KMS-11 (cell line): Measurements from ENCODE around the gene RECK.

ENCODE experiments used
- H2AFZ ChIP-seq: fragments of 200-600 bp; sonication (generic); 2 replicates; pipeline ENCODE4 v1.6.1; 2016; ENCODE audit warnings: antibody characterized with exemption, mixed run types, low read depth
- H3K27ac ChIP-seq: fragments of 200-600 bp; sonication (generic); 2 replicates; pipeline ENCODE4 v1.6.1; 2016; ENCODE audit warnings: mild to moderate bottlenecking, mixed run types
- H3K27me3 ChIP-seq: fragments of 200-600 bp; sonication (generic); 2 replicates; pipeline ENCODE4 v1.6.1; 2017; ENCODE audit warnings: mild to moderate bottlenecking, low read depth, mixed run types, moderate library complexity; ENCODE audit not compliant: insufficient read depth
- H3K36me3 ChIP-seq: fragments of 200-600 bp; sonication (generic); 2 replicates; pipeline ENCODE4 v1.6.1; 2017; ENCODE audit warnings: mild to moderate bottlenecking, mixed run types; ENCODE audit not compliant: insufficient read depth
- H3K4me1 ChIP-seq: fragments of 200-600 bp; sonication (generic); 2 replicates; pipeline ENCODE4 v1.6.1; 2016; ENCODE audit warnings: mild to moderate bottlenecking, low read depth, mixed run types; ENCODE audit not compliant: poor library complexity, severe bottlenecking
- H3K4me2 ChIP-seq: fragments of 200-600 bp; sonication (generic); 2 replicates; pipeline ENCODE4 v1.7.0; 2016; ENCODE audit warnings: mild to moderate bottlenecking, mixed run types
- H3K4me3 ChIP-seq: fragments of 200-600 bp; sonication (generic); IDR thresholded peaks from 2 replicates; pipeline ENCODE4 v1.6.1; 2017; ENCODE audit warnings: low read depth, low read length, mixed read lengths; ENCODE audit not compliant: insufficient read depth
- H3K79me2 ChIP-seq: fragments of 200-600 bp; sonication (generic); 2 replicates; pipeline ENCODE4 v1.6.1; 2016; ENCODE audit warnings: low read depth, mixed run types; ENCODE audit not compliant: insufficient read depth
- H3K9ac ChIP-seq: fragments of 200-600 bp; sonication (generic); 2 replicates; pipeline ENCODE4 v1.6.1; 2016; ENCODE audit warnings: mild to moderate bottlenecking, mixed run types
- H4K20me1 ChIP-seq: fragments of 200-600 bp; sonication (generic); 2 replicates; pipeline ENCODE4 v1.6.1; 2016; ENCODE audit warnings: mild to moderate bottlenecking, mixed run types; ENCODE audit not compliant: insufficient read depth
- TF ChIP-seq, protein P1 (sequence below): fragments of 200-600 bp; sonication (generic); conservative IDR thresholded peaks from 2 replicates; pipeline ENCODE4 v1.6.1; 2017; ENCODE audit warnings: low read depth, mild to moderate bottlenecking, antibody characterized with exemption, low read length, moderate library complexity, mixed read lengths

The RECK gene

DNA sequence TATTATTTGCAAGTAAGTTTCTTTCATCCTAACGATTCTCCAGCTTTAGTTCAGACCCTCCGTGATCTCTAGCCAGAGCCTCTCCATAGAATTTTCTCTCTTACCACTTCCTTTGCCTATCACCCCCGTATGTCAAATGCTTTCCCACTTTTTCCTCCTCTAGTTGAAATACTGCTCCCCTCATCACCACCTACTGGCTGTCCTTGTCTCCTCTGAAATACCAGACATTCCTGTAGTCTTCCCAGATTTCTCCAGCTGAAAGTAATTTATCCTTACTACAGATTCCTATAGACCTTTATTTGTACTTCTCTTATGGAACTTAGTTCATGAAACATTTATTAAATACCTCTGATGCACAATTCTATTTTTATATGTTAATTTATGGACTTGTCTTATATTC lies 63.8 kb downstream of the RECK start:
- no peak overlapping the region for H3K27ac ChIP-seq
- no peak overlapping the region for H3K4me3 ChIP-seq
- H2AFZ ChIP-seq = no peak overlapping the region
- no peaks in the 10 kb centered on the region for H3K36me3 ChIP-seq
- no peaks in the 10 kb centered on the region for H3K79me2 ChIP-seq
- H3K27me3 ChIP-seq = no peaks in the 10 kb centered on the region
- TF ChIP-seq, protein P1, sequence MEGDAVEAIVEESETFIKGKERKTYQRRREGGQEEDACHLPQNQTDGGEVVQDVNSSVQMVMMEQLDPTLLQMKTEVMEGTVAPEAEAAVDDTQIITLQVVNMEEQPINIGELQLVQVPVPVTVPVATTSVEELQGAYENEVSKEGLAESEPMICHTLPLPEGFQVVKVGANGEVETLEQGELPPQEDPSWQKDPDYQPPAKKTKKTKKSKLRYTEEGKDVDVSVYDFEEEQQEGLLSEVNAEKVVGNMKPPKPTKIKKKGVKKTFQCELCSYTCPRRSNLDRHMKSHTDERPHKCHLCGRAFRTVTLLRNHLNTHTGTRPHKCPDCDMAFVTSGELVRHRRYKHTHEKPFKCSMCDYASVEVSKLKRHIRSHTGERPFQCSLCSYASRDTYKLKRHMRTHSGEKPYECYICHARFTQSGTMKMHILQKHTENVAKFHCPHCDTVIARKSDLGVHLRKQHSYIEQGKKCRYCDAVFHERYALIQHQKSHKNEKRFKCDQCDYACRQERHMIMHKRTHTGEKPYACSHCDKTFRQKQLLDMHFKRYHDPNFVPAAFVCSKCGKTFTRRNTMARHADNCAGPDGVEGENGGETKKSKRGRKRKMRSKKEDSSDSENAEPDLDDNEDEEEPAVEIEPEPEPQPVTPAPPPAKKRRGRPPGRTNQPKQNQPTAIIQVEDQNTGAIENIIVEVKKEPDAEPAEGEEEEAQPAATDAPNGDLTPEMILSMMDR = no peak
- no peak overlapping the region for H3K4me2 ChIP-seq
- H4K20me1 ChIP-seq = no peaks in the 10 kb centered on the region
- H3K4me1 ChIP-seq = peaks cover 6% of the 10 kb centered on the region
- H3K9ac ChIP-seq = no peak overlapping the region

DNA sequence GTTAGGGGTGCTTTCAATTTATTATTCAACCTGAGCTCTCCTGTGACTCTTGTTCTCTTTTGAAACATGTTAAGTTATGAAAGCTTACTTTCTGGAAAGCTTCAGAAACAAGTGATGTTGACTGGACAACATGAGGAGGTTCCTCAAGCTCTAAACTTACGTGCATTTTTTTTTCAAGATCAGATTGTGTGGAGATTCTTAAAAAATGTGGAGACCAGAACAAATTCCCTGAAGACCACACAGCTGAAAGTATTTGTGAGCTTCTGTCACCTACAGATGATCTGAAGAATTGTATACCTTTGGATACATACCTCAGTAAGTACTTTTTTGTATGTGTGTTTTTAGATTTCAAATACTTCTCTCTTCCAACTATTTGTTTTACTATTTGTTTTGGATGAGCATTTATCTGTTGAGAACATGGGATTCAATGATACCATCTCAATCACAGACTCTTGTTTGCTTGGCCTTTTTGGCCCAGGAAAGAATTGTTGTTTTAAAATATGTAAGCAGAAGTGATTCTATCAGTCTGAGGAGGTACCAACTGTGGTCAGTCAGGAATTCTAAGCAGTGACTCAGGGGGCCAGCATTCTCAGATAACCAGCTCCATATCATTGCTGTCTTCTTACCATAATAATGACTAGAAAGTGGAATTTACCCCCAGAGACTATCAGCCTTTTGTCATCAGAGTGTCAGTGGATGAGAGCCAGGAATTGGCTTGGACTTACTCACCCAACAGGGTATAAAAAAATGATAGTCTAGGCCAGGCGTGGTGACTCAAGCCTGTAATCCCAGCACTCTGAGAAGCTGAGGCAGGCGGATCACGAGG lies 65.4 kb downstream of the RECK start:
- H3K4me2 ChIP-seq = no peak overlapping the region
- H3K36me3 ChIP-seq = no peaks in the 10 kb centered on the region
- H3K27ac ChIP-seq = no peak overlapping the region
- H3K79me2 ChIP-seq = no peaks in the 10 kb centered on the region
- no peak overlapping the region for H3K9ac ChIP-seq
- H3K4me1 ChIP-seq = peaks cover 6% of the 10 kb centered on the region
- TF ChIP-seq, protein P1 = no peak
- H2AFZ ChIP-seq = no peak overlapping the region
- no peaks in the 10 kb centered on the region for H4K20me1 ChIP-seq
- H3K4me3 ChIP-seq = no peak overlapping the region
- no peaks in the 10 kb centered on the region for H3K27me3 ChIP-seq

DNA sequence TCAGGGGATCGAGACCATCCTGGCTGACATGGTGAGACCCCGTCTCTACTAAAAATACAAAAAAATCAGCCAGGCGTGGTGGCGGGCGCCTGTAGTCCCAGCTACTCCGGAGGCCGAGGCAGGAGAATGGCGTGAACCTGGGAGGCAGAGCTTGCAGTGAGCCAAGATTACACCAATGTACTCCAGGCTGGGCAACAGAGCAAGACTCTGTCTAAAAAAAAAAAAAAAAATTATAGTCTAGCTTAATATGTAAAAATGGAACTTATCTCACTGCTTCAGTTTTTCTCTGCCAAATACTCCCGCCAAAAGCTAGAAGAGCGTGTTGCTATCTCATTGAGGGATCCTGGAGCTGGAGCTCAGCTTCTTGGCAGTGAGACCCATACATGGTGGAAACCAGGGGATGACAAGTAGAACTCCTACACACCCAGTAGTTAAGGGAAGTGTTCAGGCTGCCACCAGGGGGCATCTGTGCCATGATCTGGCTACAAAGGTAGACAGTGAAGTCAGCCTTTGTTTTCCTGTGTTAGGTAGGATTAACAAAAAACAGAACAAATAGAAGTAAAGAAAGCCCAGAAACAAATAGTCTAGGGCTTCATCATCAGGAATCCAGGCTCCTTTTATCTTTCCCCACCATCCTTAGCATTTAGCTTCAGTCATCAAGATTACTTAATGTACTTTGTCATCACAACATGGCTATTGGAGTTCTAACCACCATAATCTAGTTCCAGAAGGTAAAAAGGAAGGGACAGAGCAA lies 66.2 kb downstream of the RECK start:
- H3K4me3 ChIP-seq = no peak overlapping the region
- no peak overlapping the region for H3K9ac ChIP-seq
- no peaks in the 10 kb centered on the region for H3K36me3 ChIP-seq
- no peaks in the 10 kb centered on the region for H3K79me2 ChIP-seq
- no peak overlapping the region for H3K4me2 ChIP-seq
- no peaks in the 10 kb centered on the region for H3K27me3 ChIP-seq
- no peak overlapping the region for H3K27ac ChIP-seq
- TF ChIP-seq, protein P1 = peak; percentile 88
- peak overlapping the region; percentile 42; the same call in 1 of the 2 replicates for H2AFZ ChIP-seq
- no peaks in the 10 kb centered on the region for H4K20me1 ChIP-seq
- H3K4me1 ChIP-seq = peaks cover 6% of the 10 kb centered on the region

DNA sequence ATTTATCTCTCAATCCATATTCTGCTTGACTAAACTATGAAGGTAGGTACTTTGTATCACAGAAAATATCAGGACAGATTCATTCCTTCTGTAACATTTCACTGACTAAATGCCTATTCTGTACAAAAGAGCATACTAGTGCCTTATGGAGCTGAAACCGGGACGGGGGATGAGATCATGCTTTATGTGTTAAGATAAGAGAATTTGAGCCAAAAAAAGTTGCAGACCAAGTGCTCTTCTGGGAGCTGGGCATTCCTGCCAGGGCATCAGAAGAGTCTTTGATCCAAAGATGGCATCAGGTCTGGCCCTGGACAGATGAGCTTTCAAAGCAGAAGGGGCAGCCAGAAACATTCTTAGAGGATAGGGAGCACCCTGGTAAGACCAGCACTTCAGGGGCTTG lies 72.4 kb downstream of the RECK start:
- Histone ChIP-seq H3K27ac (no peak overlapping the region), H3K4me3 (no peak overlapping the region), H2AFZ (no peak overlapping the region), H3K9ac (no peak overlapping the region), H4K20me1 (no peaks in the 10 kb centered on the region), H3K79me2 (no peaks in the 10 kb centered on the region), H3K36me3 (no peaks in the 10 kb centered on the region), H3K4me1 (no peaks in the 10 kb centered on the region), H3K4me2 (no peak overlapping the region), H3K27me3 (no peaks in the 10 kb centered on the region)
- TF ChIP-seq, protein P1 = no peak
